ENCODE results near the gene BSN.

GRCh38 chr3:49531218-49531617 is 23.1 kb upstream of the BSN start:
- TF ChIP-seq CTCF (conservative IDR thresholded peaks at IDR 0.05) (no peak), EZH2 (IDR thresholded peaks at IDR 0.05; ENCODE audit: low read depth) (no peak)
